Breast epithelium (tissue), 3 donors: Measurements from ENCODE around the gene RNF186.

Source experiments
- POLR2A ChIP-seq: fragments of 450-650 bp; IDR thresholded peaks from one replicate; pipeline ENCODE4 v1.6.1; 2016; ENCODE audit warnings: antibody characterized with exemption, mild to moderate bottlenecking, moderate library complexity
- POLR2AphosphoS5 ChIP-seq, 3 donors: sonication (generic); formaldehyde crosslinking; IDR thresholded peaks; one replicate each; pipeline ENCODE4 v1.6.1; 2017; ENCODE audit warnings: antibody characterized with exemption in 3 of 3

DNA sequence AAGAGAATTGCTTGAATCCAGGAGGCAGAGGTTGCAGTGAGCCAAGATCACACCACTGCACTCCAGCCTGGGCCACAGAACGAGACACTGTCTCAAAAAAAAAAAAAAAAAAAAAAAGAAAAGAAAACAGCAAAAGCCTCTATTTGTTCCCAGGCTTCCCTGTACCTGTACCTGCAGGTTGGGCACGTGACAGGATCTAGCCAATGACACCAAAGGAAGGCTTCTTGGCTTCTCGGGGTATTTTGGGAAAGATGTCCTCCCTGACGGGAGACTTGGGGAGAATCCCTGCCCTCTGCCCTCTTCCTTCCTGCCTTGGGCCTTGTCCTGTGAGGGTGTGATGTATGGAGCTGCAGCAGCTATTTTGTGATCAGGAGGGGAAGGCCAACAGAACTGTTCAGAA, 38.1 kb downstream of the RNF186 start:
- TF ChIP-seq POLR2AphosphoS5 (IDR thresholded peaks at IDR 0.05) (no peak), POLR2A (no peak)
